ENCODE results near the gene SYNM.

DNA sequence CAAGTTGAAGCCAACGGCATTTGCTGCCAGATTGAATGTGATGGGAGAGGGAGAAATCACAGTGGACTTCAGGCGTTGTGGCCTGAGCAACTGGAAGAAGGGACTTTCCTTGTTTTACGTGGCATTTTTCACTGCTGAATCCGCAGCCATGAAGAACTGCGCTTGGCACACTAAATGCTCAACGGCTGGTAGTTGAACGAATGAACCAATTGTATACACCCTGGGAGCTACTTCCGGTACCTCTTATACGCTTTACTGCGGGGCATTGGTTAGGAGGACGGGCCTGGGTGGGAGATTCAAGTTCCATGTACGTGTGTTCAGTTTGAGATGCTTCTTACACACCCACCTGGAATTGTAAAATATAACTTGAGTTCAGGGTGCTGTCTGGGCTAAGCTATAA, 5.2 kb downstream of the SYNM start:
- no peak for TF ChIP-seq ZNF274 (IDR thresholded peaks at IDR 0.05; ENCODE audit: low read depth, low read length)
- no peak for TF ChIP-seq SUZ12 (IDR thresholded peaks at IDR 0.05; ENCODE audit: extremely low read depth, insufficient read depth, insufficient read length)

All from NT2/D1 (cell line).